Measurements from ENCODE around the gene PRIMPOL. TPM values are rescaled to one million over a fixed set of nuclear protein-coding genes. Genes with fewer than 3 reads are reported as not detected.

PRIMPOL gene
- total and polyA plus RNA-seq, 9 of the 15 experiments (the other 6 are each of a cell fraction or from before 2014, with no cell fraction given), result 11.0 to 32.0 (median 16.1) TPM

- TF ChIP-seq MLLT1 (IDR thresholded peaks at IDR 0.05), result no peak
- TF ChIP-seq ETV1 (tag; conservative IDR thresholded peaks at IDR 0.05; ENCODE audit: low read depth), result no peak
- no peak for TF ChIP-seq ZNF224 (CRISPR knock-in tag; IDR thresholded peaks at IDR 0.05)
- TF ChIP-seq MEIS2 (IDR thresholded peaks at IDR 0.05; ENCODE audit: partially characterized antibody), result no peak
- TF ChIP-seq FOS (IDR thresholded peaks at IDR 0.05; ENCODE audit: extremely low read depth, insufficient read length), result no peak
Observed at GRCh38 chr4:184635381-184635780, 14.2 kb upstream of the PRIMPOL start (continued).

- Histone ChIP-seq H3K9me3 (replicated peaks; ENCODE audit: control insufficient read depth, insufficient read depth, low read depth, low read length) (no peaks in the 10 kb centered on the region), H3K27ac (ENCODE audit: extremely low read depth, low read depth, low read length) (no peak overlapping the region), H3K79me2 (ENCODE audit: control insufficient read depth, insufficient read depth, low read length) (peaks cover 16% of the 10 kb centered on the region), H3K36me3 (ENCODE audit: control insufficient read depth, insufficient read depth, low read length) (peaks cover 65% of the 10 kb centered on the region), H4K20me1 (replicated peaks; ENCODE audit: control insufficient read depth, insufficient read depth, low read length) (no peaks in the 10 kb centered on the region), H3K4me3 (no peak overlapping the region), H3K4me2 (ENCODE audit: insufficient read depth, low read length) (no peak overlapping the region), H3K27me3 (ENCODE audit: control insufficient read depth in 2 of 2, insufficient read depth in 2 of 2, low read length in 2 of 2) (no peaks in the 10 kb centered on the region), H3K9me1 (ENCODE audit: control insufficient read depth, insufficient read depth, low read length) (no peaks in the 10 kb centered on the region), H3K4me1 (replicated peaks in 1 of 2; ENCODE audit: control insufficient read depth in 2 of 2, insufficient read depth in 2 of 2, low read length in 2 of 2) (no peaks in the 10 kb centered on the region), H2AFZ (ENCODE audit: low read depth, low read length) (no peak overlapping the region), H3K9ac (ENCODE audit: insufficient read depth in 1 of 2, low read depth in 2 of 2, low read length in 2 of 2) (no peak overlapping the region)
- POLR2A ChIA-PET, result no interaction called here
- in situ Hi-C loops (cut with MboI) (no loop called here), intact Hi-C loops (cut with micrococcal nuclease) (no loop called here)
- DNase-seq (ENCODE audit: extremely low read depth in 1 of 4, low spot score in 3 of 4) (no peak), FAIRE-seq (no peak), ATAC-seq (no peak)
- TF ChIP-seq SMARCA4 (IDR thresholded peaks at IDR 0.05) (no peak), HES1 (IDR thresholded peaks at IDR 0.05; ENCODE audit: low read depth) (no peak), NCOA6 (IDR thresholded peaks at IDR 0.05) (no peak)
- no TSS peak for BruUV-seq (replicated peaks)
- CTCF ChIA-PET (ENCODE audit: low intra/inter-chr PET ratio), result no interaction called here
- 89% methylated on average over 4 of the region's 4 CpGs for WGBS (ENCODE audit: insufficient coverage, low coverage, missing lambda C conversion rate)
Observed at GRCh38 chr4:184636144-184636543, 13.4 kb upstream of the PRIMPOL start.

Measured in K562 (cell line).